Liver (tissue), 3 donors: Measurements from ENCODE around the gene TNFRSF8.

Source experiments
- CTCF ChIP-seq: fragments of 150-350 bp; IDR thresholded peaks from 2 replicates; pipeline ENCODE4 v1.5.1; 2017; ENCODE audit warnings: improper control_type of control experiment, low read depth, low read length; ENCODE audit not compliant: missing input control
- EGR1 ChIP-seq, 2 donors: IDR thresholded peaks; 2 replicates each; pipeline ENCODE4 v1.6.1; 2016 to 2018; ENCODE audit warnings: antibody characterized with exemption in 2 of 2, low read depth in 2 of 2
- FOXA1 ChIP-seq: IDR thresholded peaks from 2 replicates; pipeline ENCODE4 v1.6.1; 2016; ENCODE audit warnings: antibody characterized with exemption
- GABPA ChIP-seq, 2 donors: IDR thresholded peaks in 1 of 2; conservative IDR thresholded peaks in 1 of 2; 2 replicates each; pipeline ENCODE4 v1.6.1; 2016; ENCODE audit warnings: antibody characterized with exemption in 2 of 2, mild to moderate bottlenecking in 1 of 2, moderate library complexity in 1 of 2
- JUND ChIP-seq, 2 donors: IDR thresholded peaks; 2 replicates each; pipeline ENCODE4 v1.6.1; 2016; ENCODE audit warnings: antibody characterized with exemption in 2 of 2
- MAX ChIP-seq: IDR thresholded peaks from 2 replicates; pipeline ENCODE4 v1.6.1; 2016; ENCODE audit warnings: antibody characterized with exemption
- RAD21 ChIP-seq, 2 donors: IDR thresholded peaks; 2 replicates each; pipeline ENCODE4 v1.6.1; 2016; ENCODE audit warnings: antibody characterized with exemption in 2 of 2, mild to moderate bottlenecking in 2 of 2
- RXRA ChIP-seq, 2 donors: IDR thresholded peaks; 2 replicates each; pipeline ENCODE4 v1.6.1; 2017 to 2018; ENCODE audit warnings: antibody characterized with exemption in 2 of 2, mild to moderate bottlenecking in 1 of 2
- SP1 ChIP-seq: IDR thresholded peaks from 2 replicates; pipeline ENCODE4 v1.6.1; 2018; ENCODE audit warnings: antibody characterized with exemption, mild to moderate bottlenecking
- YY1 ChIP-seq: IDR thresholded peaks from 2 replicates; pipeline ENCODE4 v1.6.1; 2016; ENCODE audit warnings: antibody characterized with exemption, mild to moderate bottlenecking
- ZBTB33 ChIP-seq: IDR thresholded peaks from 2 replicates; pipeline ENCODE4 v1.6.1; 2016; ENCODE audit warnings: antibody characterized with exemption
- TF ChIP-seq, protein P1 (sequence below): IDR thresholded peaks from 2 replicates; pipeline ENCODE4 v1.6.1; 2016; ENCODE audit warnings: antibody characterized with exemption
- TF ChIP-seq, protein P2 (sequence below): IDR thresholded peaks from 2 replicates; pipeline ENCODE4 v1.6.1; 2016; ENCODE audit warnings: antibody characterized with exemption, mild to moderate bottlenecking
- donor health status: healthy.
- donor health status: healthy.

DNA sequence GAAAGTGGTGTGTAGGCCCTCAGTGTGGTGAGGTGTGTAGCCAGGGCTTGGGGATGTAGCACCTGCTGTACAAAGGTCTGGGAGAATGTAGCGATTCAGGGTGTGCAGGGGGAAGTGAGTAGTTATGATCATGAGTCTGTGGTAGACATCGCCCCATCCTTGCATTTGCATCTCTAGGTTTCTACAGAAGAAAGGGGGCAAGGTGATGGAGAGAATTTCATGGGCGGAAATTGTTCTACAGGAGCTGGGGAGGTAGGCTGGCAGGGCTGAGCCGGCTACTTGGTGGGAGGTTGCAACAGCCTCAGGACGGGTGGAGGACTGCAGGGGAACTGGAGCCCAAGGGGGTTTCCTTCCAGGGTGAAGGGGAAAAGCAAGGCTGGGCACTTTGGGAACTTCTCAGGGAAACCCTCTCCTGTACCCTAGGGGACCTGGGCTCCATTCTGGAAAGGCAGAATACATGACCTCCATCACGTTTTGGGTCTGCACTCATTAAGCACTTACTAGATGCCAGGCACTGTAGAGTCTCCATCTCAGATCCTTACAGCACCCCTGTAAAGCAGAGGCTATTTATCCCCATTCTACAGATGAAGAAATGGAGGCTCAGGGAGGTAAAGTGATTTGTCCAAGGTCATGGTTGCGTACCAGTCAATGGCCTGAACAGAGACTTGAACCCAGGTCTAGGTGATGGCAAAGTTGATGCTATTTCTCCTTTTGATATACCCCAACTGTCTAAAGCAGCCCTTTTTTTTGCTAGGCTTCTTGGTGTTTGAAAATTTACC, 89.2 kb downstream of the TNFRSF8 start:
- TF ChIP-seq, protein P1, sequence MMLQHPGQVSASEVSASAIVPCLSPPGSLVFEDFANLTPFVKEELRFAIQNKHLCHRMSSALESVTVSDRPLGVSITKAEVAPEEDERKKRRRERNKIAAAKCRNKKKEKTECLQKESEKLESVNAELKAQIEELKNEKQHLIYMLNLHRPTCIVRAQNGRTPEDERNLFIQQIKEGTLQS: no peak
- TF ChIP-seq CTCF (no peak), SP1 (no peak), RXRA (IDR thresholded peaks at IDR 0.05) (no peak), MAX (no peak), RAD21 (IDR thresholded peaks at IDR 0.05) (no peak), YY1 (no peak), JUND (IDR thresholded peaks at IDR 0.05) (no peak), FOXA1 (no peak), GABPA (IDR thresholded peaks at IDR 0.05 in 1 of 2, conservative IDR thresholded peaks at IDR 0.05 in 1 of 2) (no peak), EGR1 (IDR thresholded peaks at IDR 0.05; ENCODE audit: low read depth in 2 of 2) (no peak), ZBTB33 (no peak)
- TF ChIP-seq, protein P2, sequence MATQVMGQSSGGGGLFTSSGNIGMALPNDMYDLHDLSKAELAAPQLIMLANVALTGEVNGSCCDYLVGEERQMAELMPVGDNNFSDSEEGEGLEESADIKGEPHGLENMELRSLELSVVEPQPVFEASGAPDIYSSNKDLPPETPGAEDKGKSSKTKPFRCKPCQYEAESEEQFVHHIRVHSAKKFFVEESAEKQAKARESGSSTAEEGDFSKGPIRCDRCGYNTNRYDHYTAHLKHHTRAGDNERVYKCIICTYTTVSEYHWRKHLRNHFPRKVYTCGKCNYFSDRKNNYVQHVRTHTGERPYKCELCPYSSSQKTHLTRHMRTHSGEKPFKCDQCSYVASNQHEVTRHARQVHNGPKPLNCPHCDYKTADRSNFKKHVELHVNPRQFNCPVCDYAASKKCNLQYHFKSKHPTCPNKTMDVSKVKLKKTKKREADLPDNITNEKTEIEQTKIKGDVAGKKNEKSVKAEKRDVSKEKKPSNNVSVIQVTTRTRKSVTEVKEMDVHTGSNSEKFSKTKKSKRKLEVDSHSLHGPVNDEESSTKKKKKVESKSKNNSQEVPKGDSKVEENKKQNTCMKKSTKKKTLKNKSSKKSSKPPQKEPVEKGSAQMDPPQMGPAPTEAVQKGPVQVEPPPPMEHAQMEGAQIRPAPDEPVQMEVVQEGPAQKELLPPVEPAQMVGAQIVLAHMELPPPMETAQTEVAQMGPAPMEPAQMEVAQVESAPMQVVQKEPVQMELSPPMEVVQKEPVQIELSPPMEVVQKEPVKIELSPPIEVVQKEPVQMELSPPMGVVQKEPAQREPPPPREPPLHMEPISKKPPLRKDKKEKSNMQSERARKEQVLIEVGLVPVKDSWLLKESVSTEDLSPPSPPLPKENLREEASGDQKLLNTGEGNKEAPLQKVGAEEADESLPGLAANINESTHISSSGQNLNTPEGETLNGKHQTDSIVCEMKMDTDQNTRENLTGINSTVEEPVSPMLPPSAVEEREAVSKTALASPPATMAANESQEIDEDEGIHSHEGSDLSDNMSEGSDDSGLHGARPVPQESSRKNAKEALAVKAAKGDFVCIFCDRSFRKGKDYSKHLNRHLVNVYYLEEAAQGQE: no peak
